Neural cell (in vitro differentiated cells): Measurements from ENCODE around the gene GLB1L2.

Experiments used
- CTCF ChIP-seq: fragments of 450-650 bp; IDR thresholded peaks from 2 replicates; pipeline ENCODE4 v1.5.1; 2014; ENCODE audit warnings: antibody characterized with exemption, mild to moderate bottlenecking, moderate library complexity; ENCODE audit not compliant: poor library complexity, severe bottlenecking
- POLR2AphosphoS5 ChIP-seq: IDR thresholded peaks from 2 replicates; pipeline ENCODE4 v1.6.1; 2012
- RAD21 ChIP-seq: fragments of 450-650 bp; conservative IDR thresholded peaks from 2 replicates; pipeline ENCODE4 v1.6.1; 2014; ENCODE audit warnings: antibody characterized with exemption, mild to moderate bottlenecking, moderate library complexity
- REST ChIP-seq: IDR thresholded peaks from 2 replicates; pipeline ENCODE4 v1.6.1; 2012; ENCODE audit warnings: borderline replicate concordance
- SMC3 ChIP-seq: fragments of 450-650 bp; conservative IDR thresholded peaks from 2 replicates; pipeline ENCODE4 v1.6.1; 2014; ENCODE audit warnings: antibody characterized with exemption, mild to moderate bottlenecking, moderate library complexity; ENCODE audit not compliant: poor library complexity

- TF ChIP-seq RAD21 (no peak), REST (no peak), CTCF (no peak), POLR2AphosphoS5 (no peak), SMC3 (no peak)
Measured at GRCh38 chr11:134370526-134371435, 39.0 kb downstream of the GLB1L2 start.
